GM12878 (cell line): ENCODE results near the gene STX4. TPM values are rescaled to one million over a fixed set of nuclear protein-coding genes. Genes with fewer than 3 reads are reported as not detected.

Experiments used
- ATF7 ChIP-seq: fragments of 450-650 bp; IDR thresholded peaks from 2 replicates; pipeline ENCODE4 v1.6.1; 2016; ENCODE audit warnings: low read depth, mild to moderate bottlenecking
- BMI1 ChIP-seq: fragments of 450-650 bp; IDR thresholded peaks from 2 replicates; pipeline ENCODE4 v1.6.1; 2016; ENCODE audit warnings: mild to moderate bottlenecking, moderate library complexity, borderline replicate concordance
- BRCA1 ChIP-seq: IDR thresholded peaks from 2 replicates; pipeline ENCODE4 v1.6.1; 2011; ENCODE audit warnings: low read depth, low read length, improper control_type of control experiment
- CREB1 ChIP-seq: IDR thresholded peaks from 2 replicates; pipeline ENCODE4 v1.6.1; 2012; ENCODE audit warnings: low read depth, mild to moderate bottlenecking, inconsistent platforms
- HCFC1 ChIP-seq: fragments of 150-350 bp; IDR thresholded peaks from 2 replicates; pipeline ENCODE4 v1.6.1; 2014; ENCODE audit warnings: low read length
- IKZF2 ChIP-seq, 2 experiments: fragments of 450-650 bp; IDR thresholded peaks; 2 replicates each; pipeline ENCODE4 v1.6.1; 2017; ENCODE audit warnings: mild to moderate bottlenecking in 2 of 2, moderate library complexity in 2 of 2
- MTA3 ChIP-seq: IDR thresholded peaks from 2 replicates; pipeline ENCODE4 v1.6.1; 2012; ENCODE audit warnings: low read length, inconsistent platforms, borderline replicate concordance
- NFYA ChIP-seq: IDR thresholded peaks from 2 replicates; pipeline ENCODE4 v1.6.1; 2011; ENCODE audit warnings: low read depth, mild to moderate bottlenecking, low read length, improper control_type of control experiment, borderline replicate concordance
- POLR2A ChIP-seq: IDR thresholded peaks from 2 replicates; pipeline ENCODE4 v1.6.1; 2011; ENCODE audit warnings: low read depth, mild to moderate bottlenecking, low read length
- RFX5 ChIP-seq: IDR thresholded peaks from 2 replicates; pipeline ENCODE4 v1.6.1; 2011; ENCODE audit warnings: low read depth, low read length, improper control_type of control experiment
- SKIL ChIP-seq: fragments of 450-650 bp; IDR thresholded peaks from 2 replicates; pipeline ENCODE4 v1.6.1; 2017; ENCODE audit warnings: mild to moderate bottlenecking, low read depth, inconsistent platforms; ENCODE audit not compliant: poor library complexity, severe bottlenecking
- TARDBP ChIP-seq: IDR thresholded peaks from 2 replicates; pipeline ENCODE4 v1.6.1; 2016; ENCODE audit warnings: borderline replicate concordance
- WRNIP1 ChIP-seq: IDR thresholded peaks from 2 replicates; pipeline ENCODE4 v1.6.1; 2011; ENCODE audit warnings: low read depth, low read length, improper control_type of control experiment, borderline replicate concordance
- ZBTB11 ChIP-seq: fragments of 450-650 bp; formaldehyde crosslinking; IDR thresholded peaks from 2 replicates; pipeline ENCODE4 v1.5.0; 2022; ENCODE audit warnings: mild to moderate bottlenecking, missing genetic modification characterization
- ZNF592 ChIP-seq: fragments of 450-650 bp; IDR thresholded peaks from 2 replicates; pipeline ENCODE4 v1.6.1; 2017; ENCODE audit warnings: mild to moderate bottlenecking, moderate library complexity
- ZNF687 ChIP-seq: fragments of 450-650 bp; IDR thresholded peaks from 2 replicates; pipeline ENCODE4 v1.6.1; 2017; ENCODE audit warnings: mild to moderate bottlenecking, moderate library complexity
- polyA plus RNA-seq, 11 experiments: library from polyadenylated mRNA; depleted of rRNA in 4 of 11; unstranded in 6 of 11; stranded (reverse) in 5 of 11; fragments of >200 nt; fragmentation: Nextera tagmentation in 4 of 11; fragmentation: Illumina TruSeq in 1 of 11; extraction: Ambion mirVana in 4 of 11; extraction: Trizol in 1 of 11; gene quantifications; 1 replicate in 1 of 11; 2 replicates in 10 of 11; pipeline versions ENCODE4 v1.2.1 to v1.2.3, GENCODE V29; 2011 to 2016; ENCODE audit warnings: inconsistent platforms in 2 of 11, missing spikeins in 2 of 11, low read depth in 1 of 11
- total RNA-seq, 4 experiments: library from RNA; depleted of rRNA in 3 of 4; stranded (reverse); fragments of >200 nt in 3 of 4; fragmentation: Illumina TruSeq in 1 of 4; extraction: Trizol in 1 of 4; gene quantifications; 2 replicates each; pipeline versions ENCODE4 v1.2.1 to v1.2.3, GENCODE V29; 2013 to 2021

Gene STX4
- total and polyA plus RNA-seq, 10 of the 15 experiments (the other 5 are each of a cell fraction or from before 2014, with no cell fraction given), result 3.3 to 37.6 (median 22.6) TPM

GRCh38 chr16:31073142-31073969 is 40.0 kb downstream of the STX4 start (continued):
- TF ChIP-seq ZNF592 (peak; percentile 65), TARDBP (no peak), CREB1 (0 out of 2 replicates have a peak, but pooled peaks have one; percentile 18), RFX5 (peak; percentile 41; the same call in 1 of the 2 replicates), BMI1 (no peak), WRNIP1 (no peak), BRCA1 (no peak), ZBTB11 (0 out of 2 replicates have a peak, but pooled peaks have one; percentile 15), ZNF687 (peak; percentile 70), MTA3 (no peak), ATF7 (no peak), POLR2A (peak; percentile 67), HCFC1 (peak; percentile 51), SKIL (no peak), IKZF2 (IDR thresholded peaks at IDR 0.05) (peak in 1 of 2 experiments; percentile 10; a peak in 1 of 4 replicates), NFYA (no peak)
